Inferior parietal cortex (tissue), 1 donor: Measurements from ENCODE around the gene ITPK1.
"Not testable (repeated sequence)": the region's sequence is repeated elsewhere in the genome, so short reads cannot be mapped to it uniquely, and the experiment has no call there.

Experiments used
- DNase-seq: peaks from one replicate; pipeline ENCODE4 v3.0.0-alpha.2; 2016; ENCODE audit errors: extremely low spot score

Gene ITPK1

GRCh38 chr14:93131257-93131820 is 15.6 kb upstream of the ITPK1 start:
- not testable (repeated sequence) for DNase-seq

DNA sequence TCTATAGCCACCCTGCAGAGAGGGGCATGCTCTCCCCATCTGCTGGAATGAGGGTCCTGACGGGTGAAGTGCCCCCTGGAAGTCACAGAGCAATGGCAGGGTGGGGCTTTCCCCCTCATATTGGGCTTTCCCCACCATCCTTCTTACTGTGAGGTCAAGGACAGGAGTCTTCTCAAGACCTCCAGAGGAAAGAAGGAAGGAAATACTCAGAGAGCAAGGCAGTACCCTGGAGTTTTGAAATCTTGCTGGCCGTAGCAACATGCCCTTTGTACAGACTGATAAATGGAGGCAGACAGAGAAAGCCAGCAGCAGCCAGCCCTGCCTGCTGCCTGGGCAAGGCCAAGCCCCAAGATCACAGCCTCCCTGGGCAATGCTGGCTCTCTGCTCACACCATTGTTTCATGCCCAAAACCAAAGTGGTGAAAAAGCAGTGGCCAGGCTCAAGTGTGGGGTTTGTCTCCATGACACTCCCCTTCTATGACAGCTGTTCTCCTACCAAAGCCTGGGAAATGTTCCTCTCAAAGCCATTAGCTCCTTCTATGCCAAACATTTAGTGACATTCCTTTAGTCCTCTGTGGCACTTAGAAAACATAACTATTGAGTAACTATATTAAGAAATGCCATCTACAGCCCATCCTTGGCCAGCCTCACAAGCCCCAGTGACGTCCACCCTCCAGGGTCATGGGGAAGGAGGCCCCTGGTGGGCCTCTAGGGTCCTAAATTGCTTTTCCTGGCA is 13.2 kb upstream of the ITPK1 start:
- no peak for DNase-seq

DNA sequence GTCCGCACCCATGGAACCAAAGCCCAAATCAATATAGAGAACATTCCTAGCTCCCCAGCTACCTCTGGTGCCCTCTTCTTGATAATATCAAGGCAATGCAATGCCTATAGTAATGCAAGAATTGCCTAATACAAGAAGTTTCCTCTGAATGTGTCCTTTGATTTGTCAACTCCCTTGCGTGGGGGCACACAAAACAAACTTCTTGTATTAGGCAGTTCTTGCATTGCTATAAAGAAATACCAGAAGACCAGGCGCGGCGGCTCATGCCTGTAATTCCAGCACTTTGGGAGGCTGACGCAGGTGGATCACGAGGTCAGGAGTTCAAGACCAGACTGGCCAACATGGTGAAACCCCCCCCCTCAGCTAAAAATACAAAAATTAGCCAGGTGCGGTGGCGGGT is 10.4 kb upstream of the ITPK1 start:
- DNase-seq: no peak

DNA sequence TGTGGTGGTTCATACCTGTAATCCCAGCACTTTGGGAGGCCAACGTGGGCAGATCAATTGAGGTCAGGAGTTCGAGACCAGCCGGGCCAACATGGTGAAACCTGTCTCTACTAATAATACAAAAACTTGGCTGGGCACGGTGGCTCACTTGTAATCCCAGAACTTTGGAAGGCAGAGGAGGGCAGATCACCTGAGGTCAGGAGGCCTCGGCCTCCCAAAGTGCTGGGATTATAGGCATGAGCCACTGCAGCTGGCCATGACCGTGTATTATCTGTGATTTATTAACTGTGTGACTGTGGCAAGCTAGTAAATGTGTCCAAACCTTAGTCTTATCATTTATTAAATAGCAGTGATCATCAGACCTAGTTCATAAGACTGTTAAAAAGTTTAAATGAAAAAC is 7.1 kb upstream of the ITPK1 start:
- DNase-seq: no peak

- no peak for DNase-seq
These were observed 5.5 kb upstream of the ITPK1 start for GRCh38 chr14:93121030-93121834.

GRCh38 chr14:93120517-93120916 is 4.8 kb upstream of the ITPK1 start:
- DNase-seq: no peak

- no peak for DNase-seq
These were observed 1.0 kb upstream of the ITPK1 start for GRCh38 chr14:93116676-93117200.

GRCh38 chr14:93115069-93115820 is 480 bp downstream of the ITPK1 start:
- DNase-seq: peak; percentile 77

DNA sequence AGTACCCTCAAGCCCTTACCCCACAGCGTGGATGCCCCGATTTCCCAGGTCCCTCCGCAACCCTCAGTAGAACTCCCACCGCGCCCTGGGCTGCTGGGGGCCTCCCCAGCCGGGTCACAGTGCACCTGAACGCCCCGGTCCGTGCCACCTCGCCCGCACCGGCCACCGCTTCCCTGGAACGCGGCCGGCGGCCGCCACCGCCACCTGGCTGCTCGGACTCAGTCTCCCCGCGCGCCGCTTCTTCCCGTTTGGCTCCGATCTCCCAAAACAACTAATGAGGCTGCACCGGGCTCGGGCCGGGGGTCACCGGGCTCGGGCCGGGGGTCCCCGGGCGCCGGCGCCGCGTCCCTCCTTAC is 1.0 kb downstream of the ITPK1 start:
- DNase-seq: no peak

- DNase-seq: peak; percentile 38
These were observed 1.5 kb downstream of the ITPK1 start for GRCh38 chr14:93114068-93114710.

GRCh38 chr14:93113678-93114067 is 2.1 kb downstream of the ITPK1 start:
- DNase-seq: no peak

DNA sequence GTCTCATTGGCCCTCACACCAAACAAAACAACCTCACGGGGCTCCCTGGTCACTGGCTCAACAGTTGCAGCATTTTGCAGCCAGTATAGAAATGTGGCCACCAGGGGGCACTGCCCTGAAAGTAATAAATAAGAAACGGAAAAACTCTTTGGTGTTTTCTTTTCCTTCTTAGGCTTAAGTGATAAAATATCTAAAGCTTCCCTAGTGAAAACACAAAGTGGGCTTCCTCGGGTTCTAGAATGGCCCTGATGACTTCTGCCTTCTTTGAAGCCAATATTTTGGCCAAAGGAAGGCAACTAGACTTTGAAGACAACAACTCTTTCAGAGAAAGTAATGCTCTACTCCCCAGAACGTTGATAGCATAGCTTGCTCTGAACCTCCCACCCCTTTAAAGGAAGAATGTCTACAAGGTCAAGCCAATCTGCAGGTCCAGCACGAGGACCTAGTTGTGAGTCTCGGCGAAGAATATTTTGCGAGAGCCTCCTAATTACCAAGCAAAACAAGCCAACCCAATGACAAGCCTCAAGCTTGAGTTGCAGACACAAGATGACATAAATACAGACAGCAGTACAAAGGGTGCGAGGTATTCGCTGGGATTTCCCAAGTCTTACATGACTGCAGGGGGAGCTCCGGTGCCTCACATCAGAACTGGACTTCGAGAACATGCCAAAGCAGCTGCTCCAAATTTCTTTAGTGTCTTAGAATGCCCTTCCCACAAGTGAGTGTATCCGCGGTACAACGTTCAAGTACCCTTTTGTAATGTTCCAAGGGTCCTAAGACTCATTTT is 2.6 kb downstream of the ITPK1 start:
- DNase-seq: peak; percentile 93

DNA sequence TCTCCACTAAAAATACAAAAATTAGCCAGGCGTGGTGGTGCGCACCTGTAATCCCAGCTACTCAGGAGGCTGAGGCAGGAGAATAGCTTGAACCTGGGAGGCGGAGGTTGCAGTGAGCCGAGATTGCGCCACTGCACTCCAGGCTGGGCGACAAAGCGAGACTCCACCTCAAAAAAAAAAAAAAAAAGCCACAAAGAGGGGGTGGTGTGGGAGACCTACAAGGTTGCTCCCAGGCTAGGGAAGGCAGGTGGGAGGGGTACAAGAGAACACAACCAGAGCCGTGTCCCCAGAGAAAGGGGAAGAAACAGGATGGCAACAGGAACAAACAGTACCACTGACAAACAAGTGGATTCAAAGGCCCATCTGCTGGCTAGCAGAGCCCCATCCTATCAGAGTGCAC is 4.2 kb downstream of the ITPK1 start:
- DNase-seq: not testable (repeated sequence)

- DNase-seq: no peak
These were observed 4.8 kb downstream of the ITPK1 start for GRCh38 chr14:93110856-93111419.

- no peak for DNase-seq
These were observed 5.9 kb downstream of the ITPK1 start for GRCh38 chr14:93109572-93110481.

GRCh38 chr14:93108105-93108504 is 7.6 kb downstream of the ITPK1 start:
- no peak for DNase-seq

DNA sequence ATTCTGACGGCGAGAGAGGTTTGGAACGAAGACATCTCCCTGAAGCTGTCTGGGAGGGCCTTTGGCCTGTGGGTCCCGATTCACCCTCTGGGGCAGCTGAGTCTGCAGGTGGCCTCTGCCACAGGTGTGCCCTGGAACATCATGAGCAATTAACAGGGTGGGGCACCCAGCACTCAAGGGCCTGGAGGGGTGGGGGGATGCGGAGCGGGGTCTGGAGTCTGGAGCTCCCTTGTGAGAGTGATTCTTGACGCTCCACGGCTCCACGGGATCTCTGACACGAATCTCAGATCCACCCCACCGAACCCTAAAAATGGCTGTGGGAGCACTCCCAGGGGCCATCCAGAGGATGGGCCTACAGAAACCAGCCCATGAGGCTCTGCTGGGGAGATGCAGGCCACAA is 8.3 kb downstream of the ITPK1 start:
- no peak for DNase-seq

DNA sequence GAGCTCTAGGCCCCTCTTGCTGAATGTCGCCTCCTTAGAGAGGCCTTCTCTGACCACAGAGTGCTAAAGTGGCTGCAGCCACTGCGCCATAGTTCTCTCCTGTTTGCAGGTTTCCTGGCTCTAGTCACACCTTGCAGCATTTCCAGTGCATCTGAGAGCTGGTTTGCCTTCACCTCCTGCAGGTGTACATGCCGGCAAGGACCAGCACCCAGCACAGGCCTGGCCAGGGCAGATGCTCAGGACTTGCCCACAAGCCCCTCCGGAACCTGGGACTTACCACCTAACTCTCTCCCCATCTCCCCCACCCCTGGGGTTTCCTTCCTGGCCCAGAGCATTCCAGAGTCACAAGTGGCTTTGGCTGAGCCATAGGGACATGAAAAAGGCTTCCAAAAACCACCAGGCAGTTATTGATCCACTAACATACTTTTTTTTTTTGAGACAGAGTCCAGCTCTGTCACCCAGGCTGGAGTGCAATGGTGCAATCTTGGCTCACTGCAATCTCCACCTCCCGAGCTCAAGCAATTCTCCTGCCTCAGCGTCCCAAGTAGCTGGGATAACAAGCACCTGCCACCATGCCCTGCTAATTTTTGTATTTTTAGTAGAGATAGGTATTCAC is 9.1 kb downstream of the ITPK1 start:
- DNase-seq: no peak

DNA sequence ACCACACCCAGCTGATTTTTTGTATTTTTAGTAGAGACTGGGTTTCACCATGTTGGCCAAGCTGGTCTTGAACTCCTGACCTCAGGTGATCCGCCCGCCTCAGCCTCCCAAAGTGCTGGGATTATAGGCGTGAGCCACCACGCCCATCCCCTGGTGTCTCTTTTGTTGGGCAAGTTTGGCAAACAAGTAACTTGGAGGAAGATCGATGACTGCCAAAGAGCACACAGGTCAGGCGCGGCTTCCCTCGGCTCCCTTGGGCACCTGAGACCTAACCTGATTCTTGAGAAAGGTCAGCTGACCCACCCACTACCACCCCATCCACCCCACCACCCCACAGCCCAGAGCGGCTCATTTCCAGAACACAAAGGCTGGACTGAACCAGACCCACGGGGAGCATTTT is 9.9 kb downstream of the ITPK1 start:
- not testable (repeated sequence) for DNase-seq
